K562 (cell line): ENCODE data around the gene PPP1R15B. TPM values are rescaled to one million over a fixed set of nuclear protein-coding genes. Genes with fewer than 3 reads are reported as not detected.

ENCODE experiments used
- CBX1 ChIP-seq: sonication (generic); IDR thresholded peaks from 2 replicates; pipeline ENCODE4 v1.6.1; 2016; ENCODE audit warnings: antibody characterized with exemption, low read depth, mild to moderate bottlenecking
- CCNT2 ChIP-seq: IDR thresholded peaks from 2 replicates; pipeline ENCODE4 v1.6.1; 2011; ENCODE audit warnings: borderline replicate concordance, low read depth, mild to moderate bottlenecking, moderate library complexity, mixed read lengths, low read length; ENCODE audit not compliant: insufficient read length; ENCODE audit errors: extremely low read depth
- FOXA1 ChIP-seq: fragments of 450-650 bp; IDR thresholded peaks from 2 replicates; pipeline ENCODE4 v1.6.1; 2016; ENCODE audit warnings: mild to moderate bottlenecking, borderline replicate concordance
- FOXP1 ChIP-seq: sonication (generic); formaldehyde crosslinking; IDR thresholded peaks from 2 replicates; pipeline ENCODE4 v1.8.0; 2022; ENCODE audit warnings: mild to moderate bottlenecking, missing genetic modification reagents
- HNRNPH1 ChIP-seq: fragments of 200-400 bp; formaldehyde crosslinking; optimal IDR thresholded peaks from 2 replicates; pipeline ENCODE3; 2017; ENCODE audit warnings: low read depth, mild to moderate bottlenecking, low read length, moderate library complexity
- KDM1A ChIP-seq, 2 experiments: fragments of 450-650 bp; IDR thresholded peaks; 2 replicates each; pipeline ENCODE4 v1.6.1; 2016; ENCODE audit warnings: mild to moderate bottlenecking in 2 of 2
- MEIS2 ChIP-seq: fragments of 450-650 bp; IDR thresholded peaks from 2 replicates; pipeline ENCODE4 v1.6.1; 2014; ENCODE audit warnings: mild to moderate bottlenecking; ENCODE audit not compliant: partially characterized antibody
- MXI1 ChIP-seq: IDR thresholded peaks from 2 replicates; pipeline ENCODE4 v1.6.1; 2011; ENCODE audit warnings: low read depth, mild to moderate bottlenecking, improper control_type of control experiment, low read length
- NR3C1 ChIP-seq: sonication (generic); formaldehyde crosslinking; IDR thresholded peaks from 2 replicates; pipeline ENCODE4 v1.8.1; 2022; ENCODE audit warnings: missing genetic modification reagents
- POLR2AphosphoS5 ChIP-seq: IDR thresholded peaks from 2 replicates; pipeline ENCODE4 v1.6.1; 2011; ENCODE audit warnings: mild to moderate bottlenecking, low read depth, low read length, moderate library complexity; ENCODE audit not compliant: control insufficient read depth, insufficient read depth
- PYGO2 ChIP-seq: fragments of 450-650 bp; IDR thresholded peaks from 2 replicates; pipeline ENCODE4 v1.6.1; 2016; ENCODE audit warnings: mild to moderate bottlenecking, missing genetic modification characterization, moderate library complexity, missing compliant biosample characterization
- RBM39 ChIP-seq: fragments of 200-400 bp; formaldehyde crosslinking; optimal IDR thresholded peaks from 2 replicates; pipeline ENCODE3; 2018; ENCODE audit warnings: low read depth, low read length
- RFX1 ChIP-seq: fragments of 450-650 bp; IDR thresholded peaks from 2 replicates; pipeline ENCODE4 v1.6.1; 2016; ENCODE audit warnings: mild to moderate bottlenecking, moderate library complexity
- SNIP1 ChIP-seq: fragments of 450-650 bp; IDR thresholded peaks from 2 replicates; pipeline ENCODE4 v1.7.1; 2017; ENCODE audit warnings: low read depth, mild to moderate bottlenecking
- SP1 ChIP-seq: sonication (generic); formaldehyde crosslinking; IDR thresholded peaks from 2 replicates; pipeline ENCODE4 v1.8.1; 2022; ENCODE audit warnings: mild to moderate bottlenecking, missing genetic modification reagents
- ZNF146 ChIP-seq: IDR thresholded peaks from one replicate; pipeline ENCODE4 v1.6.1; 2018; ENCODE audit warnings: missing compliant biosample characterization; ENCODE audit not compliant: unreplicated experiment
- ZNF217 ChIP-seq: sonication (generic); formaldehyde crosslinking; IDR thresholded peaks from 2 replicates; pipeline ENCODE4 v1.8.0; 2022; ENCODE audit warnings: mild to moderate bottlenecking, missing genetic modification reagents
- ZNF384 ChIP-seq: IDR thresholded peaks from 2 replicates; pipeline ENCODE4 v1.6.1; 2012; ENCODE audit warnings: low read depth, low read length, improper control_type of control experiment
- ZNF707 ChIP-seq: fragments of 250-450 bp; sonication (Bioruptor Pico); conservative IDR thresholded peaks from 2 replicates; pipeline ENCODE4 v1.8.0; 2022; ENCODE audit warnings: inconsistent platforms, mild to moderate bottlenecking, moderate library complexity
- polyA plus RNA-seq, 8 experiments: library from polyadenylated mRNA; depleted of rRNA in 4 of 8; stranded (reverse) in 5 of 8; unstranded in 3 of 8; fragments of >200 nt; fragmentation: Nextera tagmentation in 2 of 8; fragmentation: Illumina TruSeq in 1 of 8; extraction: Ambion mirVana in 2 of 8; extraction: Trizol in 1 of 8; gene quantifications; 2 replicates each; pipeline versions ENCODE4 v1.2.1 to v1.2.3, GENCODE V29; 2011 to 2014; ENCODE audit warnings: inconsistent platforms in 1 of 8, missing spikeins in 1 of 8
- total RNA-seq, 7 experiments: library from RNA; depleted of rRNA in 6 of 7; stranded (reverse); fragments of >200 nt in 6 of 7; fragmentation: Illumina TruSeq in 2 of 7; extraction: Trizol in 2 of 7; gene quantifications; 2 replicates each; pipeline versions ENCODE4 v1.2.1 to v1.2.3, GENCODE V29; 2011 to 2021; ENCODE audit warnings: low replicate concordance in 1 of 7
- TF ChIP-seq, protein P1 (sequence below), 2 experiments: fragments of 250-450 bp in 1 of 2; fragments of 450-650 bp in 1 of 2; sonication (Bioruptor Pico) in 1 of 2; IDR thresholded peaks; 2 replicates each; pipeline versions ENCODE4 v1.6.1 to v1.8.0; 2016 to 2021; ENCODE audit warnings: mild to moderate bottlenecking in 2 of 2, moderate library complexity in 2 of 2, missing compliant biosample characterization in 1 of 2, missing genetic modification characterization in 1 of 2
- TF ChIP-seq, protein P2 (sequence below): sonication (generic); formaldehyde crosslinking; IDR thresholded peaks from 2 replicates; pipeline ENCODE4 v1.8.1; 2022; ENCODE audit warnings: missing genetic modification reagents
- TF ChIP-seq, protein P3 (sequence below): sonication (generic); formaldehyde crosslinking; IDR thresholded peaks from 2 replicates; pipeline ENCODE4 v1.8.1; 2023; ENCODE audit warnings: missing genetic modification reagents, mild to moderate bottlenecking, borderline replicate concordance

PPP1R15B gene
- total and polyA plus RNA-seq, 9 of the 15 experiments (the other 6 are each of a cell fraction or from before 2014, with no cell fraction given): 17.0 to 48.1 (median 30.8) TPM

DNA sequence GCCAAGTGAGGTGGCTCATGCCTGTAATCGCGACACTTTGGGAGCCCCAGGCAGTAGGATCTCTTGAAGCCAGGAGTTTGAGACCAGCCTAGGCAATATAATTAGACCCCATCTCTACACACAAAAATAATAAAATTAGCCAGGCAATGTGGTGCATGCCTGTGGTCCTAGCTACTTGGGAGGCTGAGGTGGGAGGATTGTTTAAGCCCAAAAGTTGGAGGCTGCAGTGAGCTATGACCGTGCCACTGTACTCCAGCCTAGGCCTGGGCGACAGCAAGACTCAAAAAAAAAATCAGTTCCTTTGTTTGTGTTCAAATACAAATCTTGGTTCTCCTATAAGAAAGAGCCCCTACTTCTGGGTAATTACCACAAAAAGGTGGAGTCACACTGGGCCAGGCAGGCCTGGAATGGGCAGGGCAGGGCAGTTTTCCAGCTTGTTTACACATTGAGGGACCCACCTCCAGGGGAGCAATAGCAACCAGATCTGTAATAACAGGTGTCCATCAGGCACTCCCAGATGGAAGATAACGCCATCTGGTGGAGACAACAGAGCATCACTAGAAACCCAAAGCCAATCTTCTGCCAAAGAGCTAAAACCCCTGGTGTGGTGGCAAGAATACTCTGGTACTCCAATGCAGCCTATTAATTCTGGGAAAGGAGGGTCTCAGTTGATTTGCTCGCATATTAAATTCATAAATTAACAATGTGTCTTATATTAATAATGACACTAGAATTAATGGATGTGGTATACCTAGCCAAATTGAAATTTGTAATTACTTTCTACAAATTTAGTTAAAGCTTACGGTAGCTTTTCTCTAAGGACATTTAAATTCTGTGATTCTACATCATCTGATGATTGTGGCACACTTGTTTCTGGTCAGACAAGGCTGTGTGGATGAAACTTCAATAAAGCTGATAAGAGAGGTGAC lies 13.2 kb downstream of the PPP1R15B start (continued):
- no peak for TF ChIP-seq SNIP1
- TF ChIP-seq, protein P1, sequence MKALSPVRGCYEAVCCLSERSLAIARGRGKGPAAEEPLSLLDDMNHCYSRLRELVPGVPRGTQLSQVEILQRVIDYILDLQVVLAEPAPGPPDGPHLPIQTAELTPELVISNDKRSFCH (CRISPR knock-in tag; IDR thresholded peaks at IDR 0.05): no peak
- TF ChIP-seq, protein P1 (tag; IDR thresholded peaks at IDR 0.05): no peak
- TF ChIP-seq FOXA1: no peak
- no peak for TF ChIP-seq ZNF707 (CRISPR knock-in tag)
- no peak for TF ChIP-seq CBX1
- TF ChIP-seq, protein P2, sequence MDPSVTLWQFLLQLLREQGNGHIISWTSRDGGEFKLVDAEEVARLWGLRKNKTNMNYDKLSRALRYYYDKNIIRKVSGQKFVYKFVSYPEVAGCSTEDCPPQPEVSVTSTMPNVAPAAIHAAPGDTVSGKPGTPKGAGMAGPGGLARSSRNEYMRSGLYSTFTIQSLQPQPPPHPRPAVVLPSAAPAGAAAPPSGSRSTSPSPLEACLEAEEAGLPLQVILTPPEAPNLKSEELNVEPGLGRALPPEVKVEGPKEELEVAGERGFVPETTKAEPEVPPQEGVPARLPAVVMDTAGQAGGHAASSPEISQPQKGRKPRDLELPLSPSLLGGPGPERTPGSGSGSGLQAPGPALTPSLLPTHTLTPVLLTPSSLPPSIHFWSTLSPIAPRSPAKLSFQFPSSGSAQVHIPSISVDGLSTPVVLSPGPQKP (CRISPR knock-in tag): no peak
- no peak for TF ChIP-seq CCNT2
- peak; percentile 62 to 79 for TF ChIP-seq KDM1A (IDR thresholded peaks at IDR 0.05)
- TF ChIP-seq HNRNPH1: no peak
- no peak for TF ChIP-seq RBM39
- TF ChIP-seq NR3C1 (CRISPR knock-in tag): no peak
- peak; percentile 56 for TF ChIP-seq MEIS2
- TF ChIP-seq FOXP1 (CRISPR knock-in tag): peak; percentile 84; the same call in 1 of the 2 replicates
- no peak for TF ChIP-seq MXI1
- no peak for TF ChIP-seq ZNF217 (CRISPR knock-in tag)
- no peak; the same call in 1 of the 2 replicates for TF ChIP-seq RFX1
- TF ChIP-seq ZNF384: no peak
- no peak for TF ChIP-seq POLR2AphosphoS5
- TF ChIP-seq, protein P3, sequence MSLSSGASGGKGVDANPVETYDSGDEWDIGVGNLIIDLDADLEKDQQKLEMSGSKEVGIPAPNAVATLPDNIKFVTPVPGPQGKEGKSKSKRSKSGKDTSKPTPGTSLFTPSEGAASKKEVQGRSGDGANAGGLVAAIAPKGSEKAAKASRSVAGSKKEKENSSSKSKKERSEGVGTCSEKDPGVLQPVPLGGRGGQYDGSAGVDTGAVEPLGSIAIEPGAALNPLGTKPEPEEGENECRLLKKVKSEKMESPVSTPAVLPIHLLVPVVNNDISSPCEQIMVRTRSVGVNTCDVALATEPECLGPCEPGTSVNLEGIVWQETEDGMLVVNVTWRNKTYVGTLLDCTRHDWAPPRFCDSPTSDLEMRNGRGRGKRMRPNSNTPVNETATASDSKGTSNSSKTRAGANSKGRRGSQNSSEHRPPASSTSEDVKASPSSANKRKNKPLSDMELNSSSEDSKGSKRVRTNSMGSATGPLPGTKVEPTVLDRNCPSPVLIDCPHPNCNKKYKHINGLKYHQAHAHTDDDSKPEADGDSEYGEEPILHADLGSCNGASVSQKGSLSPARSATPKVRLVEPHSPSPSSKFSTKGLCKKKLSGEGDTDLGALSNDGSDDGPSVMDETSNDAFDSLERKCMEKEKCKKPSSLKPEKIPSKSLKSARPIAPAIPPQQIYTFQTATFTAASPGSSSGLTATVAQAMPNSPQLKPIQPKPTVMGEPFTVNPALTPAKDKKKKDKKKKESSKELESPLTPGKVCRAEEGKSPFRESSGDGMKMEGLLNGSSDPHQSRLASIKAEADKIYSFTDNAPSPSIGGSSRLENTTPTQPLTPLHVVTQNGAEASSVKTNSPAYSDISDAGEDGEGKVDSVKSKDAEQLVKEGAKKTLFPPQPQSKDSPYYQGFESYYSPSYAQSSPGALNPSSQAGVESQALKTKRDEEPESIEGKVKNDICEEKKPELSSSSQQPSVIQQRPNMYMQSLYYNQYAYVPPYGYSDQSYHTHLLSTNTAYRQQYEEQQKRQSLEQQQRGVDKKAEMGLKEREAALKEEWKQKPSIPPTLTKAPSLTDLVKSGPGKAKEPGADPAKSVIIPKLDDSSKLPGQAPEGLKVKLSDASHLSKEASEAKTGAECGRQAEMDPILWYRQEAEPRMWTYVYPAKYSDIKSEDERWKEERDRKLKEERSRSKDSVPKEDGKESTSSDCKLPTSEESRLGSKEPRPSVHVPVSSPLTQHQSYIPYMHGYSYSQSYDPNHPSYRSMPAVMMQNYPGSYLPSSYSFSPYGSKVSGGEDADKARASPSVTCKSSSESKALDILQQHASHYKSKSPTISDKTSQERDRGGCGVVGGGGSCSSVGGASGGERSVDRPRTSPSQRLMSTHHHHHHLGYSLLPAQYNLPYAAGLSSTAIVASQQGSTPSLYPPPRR (CRISPR knock-in tag): no peak
- TF ChIP-seq ZNF146 (CRISPR knock-in tag): no peak
- no peak for TF ChIP-seq PYGO2 (tag)
- TF ChIP-seq SP1 (CRISPR knock-in tag): no peak
